WTC11 (cell line): ENCODE data around the gene ABCC4. TPM values are rescaled to one million over a fixed set of nuclear protein-coding genes. Genes with fewer than 3 reads are reported as not detected.

ENCODE experiments used
- ATAC-seq: fragments of 200-7000 bp; cut with Tn5 transposase; 2 replicates; pipeline ENCODE4 v1.10.0; 2021; ENCODE audit warnings: mild to moderate bottlenecking, moderate library complexity
- CTCF ChIA-PET: fragments of 300-600 bp; sonication (Branson Sonifier 250); formaldehyde crosslinking; loops from one replicate; lab custom pipeline; 2021; ENCODE audit warnings: antibody characterized with exemption; lab: Charles Lee
- POLR2A ChIA-PET: fragments of 350-600 bp; sonication (Branson Sonifier 250); formaldehyde crosslinking; loops from one replicate; lab custom pipeline; 2021; ENCODE audit warnings: antibody characterized with exemption; lab: Charles Lee
- DNase-seq: peaks from one replicate; pipeline ENCODE4 v3.0.0; 2021; ENCODE audit warnings: low spot score
- H3K27ac Mint-ChIP-seq: 2 replicates; pipeline ENCODE4 v1.8.0; 2021; ENCODE audit warnings: mixed read lengths
- H3K27me3 Mint-ChIP-seq: 2 replicates; pipeline ENCODE4 v1.8.0; 2021; ENCODE audit warnings: low read depth, mild to moderate bottlenecking, moderate library complexity, mixed read lengths
- H3K36me3 Mint-ChIP-seq: 2 replicates; pipeline ENCODE4 v1.8.0; 2021; ENCODE audit warnings: mixed read lengths
- H3K4me1 Mint-ChIP-seq: 2 replicates; pipeline ENCODE4 v1.8.0; 2022; ENCODE audit warnings: mixed read lengths
- H3K4me3 Mint-ChIP-seq: 2 replicates; pipeline ENCODE4 v1.8.0; 2021; ENCODE audit warnings: mild to moderate bottlenecking, moderate library complexity, mixed read lengths
- H3K9me3 Mint-ChIP-seq: 2 replicates; pipeline ENCODE4 v1.8.0; 2021; ENCODE audit warnings: mixed read lengths
- AFF4 ChIP-seq: sonication (generic); formaldehyde crosslinking; IDR thresholded peaks from 2 replicates; pipeline ENCODE4 v1.8.1; 2023; ENCODE audit warnings: mild to moderate bottlenecking, missing genetic modification reagents, borderline replicate concordance
- ATF2 ChIP-seq: sonication (generic); formaldehyde crosslinking; IDR thresholded peaks from 2 replicates; pipeline ENCODE4 v1.8.1; 2022; ENCODE audit warnings: low read depth, missing genetic modification reagents, borderline replicate concordance
- CREM ChIP-seq: sonication (generic); formaldehyde crosslinking; IDR thresholded peaks from 2 replicates; pipeline ENCODE4 v1.8.1; 2022; ENCODE audit warnings: mild to moderate bottlenecking, missing genetic modification reagents, moderate library complexity
- ERG ChIP-seq: fragments of 250-450 bp; sonication (Bioruptor Pico); IDR thresholded peaks from 2 replicates; pipeline ENCODE4 v1.8.0; 2021; ENCODE audit warnings: mild to moderate bottlenecking
- KAT7 ChIP-seq: sonication (generic); formaldehyde crosslinking; IDR thresholded peaks from 2 replicates; pipeline ENCODE4 v1.8.1; 2023; ENCODE audit warnings: missing genetic modification reagents, mild to moderate bottlenecking, borderline replicate concordance
- MLX ChIP-seq: sonication (generic); formaldehyde crosslinking; IDR thresholded peaks from 2 replicates; pipeline ENCODE4 v1.8.1; 2023; ENCODE audit warnings: mild to moderate bottlenecking, missing genetic modification reagents, moderate library complexity
- NFE2L1 ChIP-seq: sonication (generic); formaldehyde crosslinking; IDR thresholded peaks from 2 replicates; pipeline ENCODE4 v1.8.1; 2023; ENCODE audit warnings: missing genetic modification reagents
- ZMAT4 ChIP-seq: fragments of 250-450 bp; sonication (Bioruptor Pico); IDR thresholded peaks from 2 replicates; pipeline ENCODE4 v1.9.0; 2021; ENCODE audit warnings: mild to moderate bottlenecking
- ZNF138 ChIP-seq: sonication (generic); formaldehyde crosslinking; conservative IDR thresholded peaks from 2 replicates; pipeline ENCODE4 v1.8.1; 2022; ENCODE audit warnings: mild to moderate bottlenecking, moderate library complexity, missing genetic modification reagents
- ZNF232 ChIP-seq: sonication (generic); formaldehyde crosslinking; IDR thresholded peaks from 2 replicates; pipeline ENCODE4 v1.8.0; 2022; ENCODE audit warnings: mild to moderate bottlenecking, missing genetic modification reagents
- ZNF317 ChIP-seq: sonication (generic); formaldehyde crosslinking; IDR thresholded peaks from 2 replicates; pipeline ENCODE4 v1.8.1; 2023; ENCODE audit warnings: low read depth, mild to moderate bottlenecking, moderate library complexity, missing genetic modification reagents, borderline replicate concordance
- total RNA-seq: library from RNA; stranded (reverse); gene quantifications from 3 replicates; pipeline ENCODE4 v1.2.3, GENCODE V29; 2021
- TF ChIP-seq, protein P1 (sequence below): sonication (generic); formaldehyde crosslinking; IDR thresholded peaks from 2 replicates; pipeline ENCODE4 v1.8.0; 2022; ENCODE audit warnings: missing genetic modification reagents
- TF ChIP-seq, protein P2 (sequence below): sonication (generic); formaldehyde crosslinking; conservative IDR thresholded peaks from 2 replicates; pipeline ENCODE4 v1.8.1; 2022; ENCODE audit warnings: mild to moderate bottlenecking, missing genetic modification reagents
- TF ChIP-seq, protein P3 (sequence below): sonication (generic); formaldehyde crosslinking; IDR thresholded peaks from 2 replicates; pipeline ENCODE4 v1.8.1; 2023; ENCODE audit warnings: mild to moderate bottlenecking, moderate library complexity, missing genetic modification reagents

Gene ABCC4
- total RNA-seq, 1 experiment from 2014 or later, result 7.2 TPM

DNA sequence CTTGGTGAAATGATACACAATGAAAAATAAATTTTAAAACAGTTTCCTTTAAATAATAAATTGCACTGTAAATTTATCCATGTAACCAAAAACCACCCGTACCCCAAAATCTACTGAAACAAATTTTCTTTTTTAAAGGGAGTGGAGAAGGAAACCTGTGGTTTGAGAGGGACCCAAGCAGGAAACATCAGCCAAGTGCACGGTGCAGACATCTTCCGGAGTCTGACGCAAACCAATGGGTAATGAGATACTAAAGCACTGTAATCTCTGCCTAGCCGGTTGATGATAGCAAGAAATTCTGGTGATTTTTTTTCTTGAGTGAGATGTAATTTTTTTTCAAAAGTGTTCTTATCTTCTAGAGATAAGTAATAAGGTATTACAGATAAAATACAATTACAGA lies 115.4 kb downstream of the ABCC4 start (continued):
- TF ChIP-seq, protein P1, sequence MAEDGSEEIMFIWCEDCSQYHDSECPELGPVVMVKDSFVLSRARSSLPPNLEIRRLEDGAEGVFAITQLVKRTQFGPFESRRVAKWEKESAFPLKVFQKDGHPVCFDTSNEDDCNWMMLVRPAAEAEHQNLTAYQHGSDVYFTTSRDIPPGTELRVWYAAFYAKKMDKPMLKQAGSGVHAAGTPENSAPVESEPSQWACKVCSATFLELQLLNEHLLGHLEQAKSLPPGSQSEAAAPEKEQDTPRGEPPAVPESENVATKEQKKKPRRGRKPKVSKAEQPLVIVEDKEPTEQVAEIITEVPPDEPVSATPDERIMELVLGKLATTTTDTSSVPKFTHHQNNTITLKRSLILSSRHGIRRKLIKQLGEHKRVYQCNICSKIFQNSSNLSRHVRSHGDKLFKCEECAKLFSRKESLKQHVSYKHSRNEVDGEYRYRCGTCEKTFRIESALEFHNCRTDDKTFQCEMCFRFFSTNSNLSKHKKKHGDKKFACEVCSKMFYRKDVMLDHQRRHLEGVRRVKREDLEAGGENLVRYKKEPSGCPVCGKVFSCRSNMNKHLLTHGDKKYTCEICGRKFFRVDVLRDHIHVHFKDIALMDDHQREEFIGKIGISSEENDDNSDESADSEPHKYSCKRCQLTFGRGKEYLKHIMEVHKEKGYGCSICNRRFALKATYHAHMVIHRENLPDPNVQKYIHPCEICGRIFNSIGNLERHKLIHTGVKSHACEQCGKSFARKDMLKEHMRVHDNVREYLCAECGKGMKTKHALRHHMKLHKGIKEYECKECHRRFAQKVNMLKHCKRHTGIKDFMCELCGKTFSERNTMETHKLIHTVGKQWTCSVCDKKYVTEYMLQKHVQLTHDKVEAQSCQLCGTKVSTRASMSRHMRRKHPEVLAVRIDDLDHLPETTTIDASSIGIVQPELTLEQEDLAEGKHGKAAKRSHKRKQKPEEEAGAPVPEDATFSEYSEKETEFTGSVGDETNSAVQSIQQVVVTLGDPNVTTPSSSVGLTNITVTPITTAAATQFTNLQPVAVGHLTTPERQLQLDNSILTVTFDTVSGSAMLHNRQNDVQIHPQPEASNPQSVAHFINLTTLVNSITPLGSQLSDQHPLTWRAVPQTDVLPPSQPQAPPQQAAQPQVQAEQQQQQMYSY, result no peak
- TF ChIP-seq, protein P2, sequence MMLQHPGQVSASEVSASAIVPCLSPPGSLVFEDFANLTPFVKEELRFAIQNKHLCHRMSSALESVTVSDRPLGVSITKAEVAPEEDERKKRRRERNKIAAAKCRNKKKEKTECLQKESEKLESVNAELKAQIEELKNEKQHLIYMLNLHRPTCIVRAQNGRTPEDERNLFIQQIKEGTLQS, result no peak
- no peak for TF ChIP-seq CREM (CRISPR knock-in tag)

- TF ChIP-seq ATF2, result no peak
- TF ChIP-seq, protein P3, sequence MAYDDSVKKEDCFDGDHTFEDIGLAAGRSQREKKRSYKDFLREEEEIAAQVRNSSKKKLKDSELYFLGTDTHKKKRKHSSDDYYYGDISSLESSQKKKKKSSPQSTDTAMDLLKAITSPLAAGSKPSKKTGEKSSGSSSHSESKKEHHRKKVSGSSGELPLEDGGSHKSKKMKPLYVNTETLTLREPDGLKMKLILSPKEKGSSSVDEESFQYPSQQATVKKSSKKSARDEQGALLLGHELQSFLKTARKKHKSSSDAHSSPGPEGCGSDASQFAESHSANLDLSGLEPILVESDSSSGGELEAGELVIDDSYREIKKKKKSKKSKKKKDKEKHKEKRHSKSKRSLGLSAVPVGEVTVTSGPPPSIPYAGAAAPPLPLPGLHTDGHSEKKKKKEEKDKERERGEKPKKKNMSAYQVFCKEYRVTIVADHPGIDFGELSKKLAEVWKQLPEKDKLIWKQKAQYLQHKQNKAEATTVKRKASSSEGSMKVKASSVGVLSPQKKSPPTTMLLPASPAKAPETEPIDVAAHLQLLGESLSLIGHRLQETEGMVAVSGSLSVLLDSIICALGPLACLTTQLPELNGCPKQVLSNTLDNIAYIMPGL (CRISPR knock-in tag), result no peak
- TF ChIP-seq ZNF232 (CRISPR knock-in tag), result no peak
- TF ChIP-seq ERG (CRISPR knock-in tag), result no peak
- TF ChIP-seq KAT7 (CRISPR knock-in tag), result no peak
- no peak for TF ChIP-seq ZNF317
- TF ChIP-seq NFE2L1 (CRISPR knock-in tag), result no peak
- TF ChIP-seq AFF4 (CRISPR knock-in tag), result no peak
- no peak for TF ChIP-seq ZNF138 (CRISPR knock-in tag)
- no peak for TF ChIP-seq MLX (CRISPR knock-in tag)
- TF ChIP-seq ZMAT4 (CRISPR knock-in tag), result no peak
- H3K9me3 Mint-ChIP-seq, result no peaks in the 10 kb centered on the region
- no peak overlapping the region for H3K27ac Mint-ChIP-seq
- no peak overlapping the region for H3K4me3 Mint-ChIP-seq
- ATAC-seq, result no peak
- POLR2A ChIA-PET, result no interaction called here
- no peaks in the 10 kb centered on the region for H3K4me1 Mint-ChIP-seq
- no peaks in the 10 kb centered on the region for H3K27me3 Mint-ChIP-seq
- CTCF ChIA-PET, result no interaction called here
- no peaks in the 10 kb centered on the region for H3K36me3 Mint-ChIP-seq
- no peak for DNase-seq
Measured at GRCh38 chr13:95185311-95185710, 115.9 kb downstream of the ABCC4 start.
